ENCODE measurements around the gene CHCHD10. TPM values are rescaled to one million over a fixed set of nuclear protein-coding genes. Genes with fewer than 3 reads are reported as not detected.

Gene CHCHD10
- total and polyA plus RNA-seq, 2 donors: 20.0 to 64.0 TPM

DNA sequence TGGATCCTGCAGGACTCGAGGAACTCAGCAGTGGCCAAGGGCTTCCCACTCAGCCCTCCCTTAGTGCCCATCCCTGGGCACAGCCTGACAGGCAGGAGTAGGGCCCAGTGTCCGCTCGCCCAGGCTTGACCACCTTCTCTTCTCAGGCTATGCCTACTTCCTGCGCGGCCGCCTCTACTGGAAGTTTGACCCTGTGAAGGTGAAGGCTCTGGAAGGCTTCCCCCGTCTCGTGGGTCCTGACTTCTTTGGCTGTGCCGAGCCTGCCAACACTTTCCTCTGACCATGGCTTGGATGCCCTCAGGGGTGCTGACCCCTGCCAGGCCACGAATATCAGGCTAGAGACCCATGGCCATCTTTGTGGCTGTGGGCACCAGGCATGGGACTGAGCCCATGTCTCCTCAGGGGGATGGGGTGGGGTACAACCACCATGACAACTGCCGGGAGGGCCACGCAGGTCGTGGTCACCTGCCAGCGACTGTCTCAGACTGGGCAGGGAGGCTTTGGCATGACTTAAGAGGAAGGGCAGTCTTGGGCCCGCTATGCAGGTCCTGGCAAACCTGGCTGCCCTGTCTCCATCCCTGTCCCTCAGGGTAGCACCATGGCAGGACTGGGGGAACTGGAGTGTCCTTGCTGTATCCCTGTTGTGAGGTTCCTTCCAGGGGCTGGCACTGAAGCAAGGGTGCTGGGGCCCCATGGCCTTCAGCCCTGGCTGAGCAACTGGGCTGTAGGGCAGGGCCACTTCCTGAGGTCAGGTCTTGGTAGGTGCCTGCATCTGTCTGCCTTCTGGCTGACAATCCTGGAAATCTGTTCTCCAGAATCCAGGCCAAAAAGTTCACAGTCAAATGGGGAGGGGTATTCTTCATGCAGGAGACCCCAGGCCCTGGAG is 15.7 kb upstream of the CHCHD10 start:
- Histone ChIP-seq H3K9me3 (ENCODE audit: control insufficient read depth in 2 of 2, insufficient read depth in 1 of 2, low read length in 1 of 2) (no peaks in the 10 kb centered on the region), H3K4me3 (ENCODE audit: low read length in 2 of 2) (no peak overlapping the region), H3K27ac (ENCODE audit: low read depth in 1 of 2, low read length in 1 of 2) (no peak overlapping the region), H3K36me3 (ENCODE audit: control insufficient read depth in 2 of 2, insufficient read depth in 2 of 2, low read length in 1 of 2) (peaks cover 0 to under 1% of the 10 kb centered on the region in 2 donors), H3K27me3 (ENCODE audit: control insufficient read depth in 2 of 2, insufficient read depth in 1 of 2, low read length in 1 of 2) (no peaks in the 10 kb centered on the region), H3K4me1 (ENCODE audit: control insufficient read depth in 2 of 2, insufficient read depth in 2 of 2, low read length in 2 of 2) (peaks cover 36 to 62% of the 10 kb centered on the region in 2 donors)
- DNase-seq (ENCODE audit: low read depth in 6 of 9, low spot score in 9 of 9): no peak
- 88% methylated on average over 15 of the region's 15 CpGs for WGBS

- no peak overlapping the region for H3K27ac ChIP-seq (ENCODE audit: low read depth in 1 of 2, low read length in 1 of 2)
- H3K4me3 ChIP-seq (ENCODE audit: low read length in 2 of 2): no peak overlapping the region
- WGBS: 98% methylated on average over 1 of the region's 1 CpG
- H3K36me3 ChIP-seq (ENCODE audit: control insufficient read depth in 2 of 2, insufficient read depth in 2 of 2, low read length in 1 of 2): no peaks in the 10 kb centered on the region
- no peak for DNase-seq (ENCODE audit: low read depth in 6 of 9, low spot score in 9 of 9)
- no peaks in the 10 kb centered on the region for H3K27me3 ChIP-seq (ENCODE audit: control insufficient read depth in 2 of 2, insufficient read depth in 1 of 2, low read length in 1 of 2)
- H3K4me1 ChIP-seq (ENCODE audit: control insufficient read depth in 2 of 2, insufficient read depth in 2 of 2, low read length in 2 of 2): peaks cover 30 to 63% of the 10 kb centered on the region in 2 donors
- H3K9me3 ChIP-seq (ENCODE audit: control insufficient read depth in 2 of 2, insufficient read depth in 1 of 2, low read length in 1 of 2): no peaks in the 10 kb centered on the region
Observed at GRCh38 chr22:23782703-23783102, 14.9 kb upstream of the CHCHD10 start.

- Histone ChIP-seq H3K9me3 (ENCODE audit: control insufficient read depth in 2 of 2, insufficient read depth in 1 of 2, low read length in 1 of 2) (no peaks in the 10 kb centered on the region), H3K27me3 (ENCODE audit: control insufficient read depth in 2 of 2, insufficient read depth in 1 of 2, low read length in 1 of 2) (no peaks in the 10 kb centered on the region), H3K4me3 (ENCODE audit: low read length in 2 of 2) (no peak overlapping the region), H3K4me1 (ENCODE audit: control insufficient read depth in 2 of 2, insufficient read depth in 2 of 2, low read length in 2 of 2) (peaks cover 29 to 63% of the 10 kb centered on the region in 2 donors), H3K27ac (ENCODE audit: low read depth in 1 of 2, low read length in 1 of 2) (no peak overlapping the region), H3K36me3 (ENCODE audit: control insufficient read depth in 2 of 2, insufficient read depth in 2 of 2, low read length in 1 of 2) (no peaks in the 10 kb centered on the region)
- 87% methylated on average over 16 of the region's 16 CpGs for WGBS
- peak in 1 of 9 donors; percentile 25 for DNase-seq (ENCODE audit: low read depth in 6 of 9, low spot score in 9 of 9)
Observed at GRCh38 chr22:23782252-23782651, 14.5 kb upstream of the CHCHD10 start.

GRCh38 chr22:23781511-23782183 is 13.9 kb upstream of the CHCHD10 start:
- WGBS: 95% methylated on average over 14 of the region's 14 CpGs

DNA sequence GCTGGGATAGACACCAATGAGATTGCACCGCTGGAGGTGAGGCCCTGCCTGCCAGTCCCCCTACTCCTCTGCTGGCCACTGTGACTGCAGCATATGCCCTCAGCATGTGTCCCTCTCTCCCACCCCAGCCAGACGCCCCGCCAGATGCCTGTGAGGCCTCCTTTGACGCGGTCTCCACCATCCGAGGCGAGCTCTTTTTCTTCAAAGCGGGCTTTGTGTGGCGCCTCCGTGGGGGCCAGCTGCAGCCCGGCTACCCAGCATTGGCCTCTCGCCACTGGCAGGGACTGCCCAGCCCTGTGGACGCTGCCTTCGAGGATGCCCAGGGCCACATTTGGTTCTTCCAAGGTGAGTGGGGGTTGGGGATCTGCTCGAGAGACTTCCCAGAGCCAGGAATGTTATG is 13.3 kb upstream of the CHCHD10 start:
- WGBS: 95% methylated on average over 15 of the region's 15 CpGs
- peaks cover 23 to 62% of the 10 kb centered on the region in 2 donors for H3K4me1 ChIP-seq (ENCODE audit: control insufficient read depth in 2 of 2, insufficient read depth in 2 of 2, low read length in 2 of 2)
- H3K36me3 ChIP-seq (ENCODE audit: control insufficient read depth in 2 of 2, insufficient read depth in 2 of 2, low read length in 1 of 2): no peaks in the 10 kb centered on the region
- no peaks in the 10 kb centered on the region for H3K27me3 ChIP-seq (ENCODE audit: control insufficient read depth in 2 of 2, insufficient read depth in 1 of 2, low read length in 1 of 2)
- no peak overlapping the region for H3K4me3 ChIP-seq (ENCODE audit: low read length in 2 of 2)
- no peaks in the 10 kb centered on the region for H3K9me3 ChIP-seq (ENCODE audit: control insufficient read depth in 2 of 2, insufficient read depth in 1 of 2, low read length in 1 of 2)
- no peak overlapping the region for H3K27ac ChIP-seq (ENCODE audit: low read depth in 1 of 2, low read length in 1 of 2)
- no peak for DNase-seq (ENCODE audit: low read depth in 6 of 9, low spot score in 9 of 9)

More at GRCh38 chr22:23781511-23782183, 13.9 kb upstream of the CHCHD10 start:
- Histone ChIP-seq H3K4me3 (ENCODE audit: low read length in 2 of 2) (no peak overlapping the region), H3K4me1 (ENCODE audit: control insufficient read depth in 2 of 2, insufficient read depth in 2 of 2, low read length in 2 of 2) (peaks cover 29 to 62% of the 10 kb centered on the region in 2 donors), H3K36me3 (ENCODE audit: control insufficient read depth in 2 of 2, insufficient read depth in 2 of 2, low read length in 1 of 2) (no peaks in the 10 kb centered on the region), H3K9me3 (ENCODE audit: control insufficient read depth in 2 of 2, insufficient read depth in 1 of 2, low read length in 1 of 2) (no peaks in the 10 kb centered on the region), H3K27ac (ENCODE audit: low read depth in 1 of 2, low read length in 1 of 2) (no peak overlapping the region), H3K27me3 (ENCODE audit: control insufficient read depth in 2 of 2, insufficient read depth in 1 of 2, low read length in 1 of 2) (no peaks in the 10 kb centered on the region)
- no peak for DNase-seq (ENCODE audit: low read depth in 6 of 9, low spot score in 9 of 9)

DNA sequence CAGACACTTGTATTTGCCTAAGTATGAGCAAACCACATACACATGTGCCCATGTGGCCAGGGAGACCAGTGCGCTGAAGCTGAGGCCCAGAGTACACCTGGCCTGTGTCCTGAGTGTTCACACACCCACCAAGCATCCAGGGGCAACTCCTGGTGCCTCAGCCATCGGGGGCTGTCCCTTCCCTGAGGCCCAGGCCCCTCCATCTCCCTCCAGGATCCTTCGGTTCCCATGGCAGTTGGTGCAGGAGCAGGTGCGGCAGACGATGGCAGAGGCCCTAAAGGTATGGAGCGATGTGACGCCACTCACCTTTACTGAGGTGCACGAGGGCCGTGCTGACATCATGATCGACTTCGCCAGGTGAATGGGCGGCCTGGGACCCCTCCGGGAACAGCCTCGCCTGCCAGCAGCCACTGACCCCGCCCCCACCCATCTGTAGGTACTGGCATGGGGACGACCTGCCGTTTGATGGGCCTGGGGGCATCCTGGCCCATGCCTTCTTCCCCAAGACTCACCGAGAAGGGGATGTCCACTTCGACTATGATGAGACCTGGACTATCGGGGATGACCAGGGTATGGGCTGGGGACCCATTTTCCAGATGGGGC is 12.5 kb upstream of the CHCHD10 start:
- 97% methylated on average over 20 of the region's 20 CpGs for WGBS
- Histone ChIP-seq H3K4me3 (ENCODE audit: low read length in 2 of 2) (no peak overlapping the region), H3K36me3 (ENCODE audit: control insufficient read depth in 2 of 2, insufficient read depth in 2 of 2, low read length in 1 of 2) (no peaks in the 10 kb centered on the region), H3K4me1 (ENCODE audit: control insufficient read depth in 2 of 2, insufficient read depth in 2 of 2, low read length in 2 of 2) (peaks cover 16 to 59% of the 10 kb centered on the region in 2 donors), H3K27ac (ENCODE audit: low read depth in 1 of 2, low read length in 1 of 2) (no peak overlapping the region), H3K27me3 (ENCODE audit: control insufficient read depth in 2 of 2, insufficient read depth in 1 of 2, low read length in 1 of 2) (no peaks in the 10 kb centered on the region), H3K9me3 (ENCODE audit: control insufficient read depth in 2 of 2, insufficient read depth in 1 of 2, low read length in 1 of 2) (no peaks in the 10 kb centered on the region)
- no peak for DNase-seq (ENCODE audit: low read depth in 6 of 9, low spot score in 9 of 9)

DNA sequence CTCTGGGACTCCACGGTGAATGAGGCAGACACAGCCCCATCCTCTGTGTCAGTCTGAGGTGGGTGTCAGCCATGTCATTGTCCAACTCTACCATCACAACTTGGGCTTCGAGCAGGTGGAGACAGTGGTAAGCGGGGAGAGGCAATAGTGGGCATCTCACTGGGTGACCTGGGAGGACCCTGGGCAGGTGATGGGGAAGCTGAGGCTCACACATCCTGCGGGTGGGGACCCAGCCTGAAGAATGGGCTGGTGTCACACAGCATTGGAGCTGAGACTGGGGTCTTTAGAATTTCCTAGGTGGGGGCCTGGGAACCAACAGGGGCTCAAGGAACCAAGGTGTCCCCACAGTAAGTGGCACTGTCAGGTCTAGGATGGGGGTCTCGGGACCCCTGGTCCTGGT is 12.0 kb upstream of the CHCHD10 start:
- H3K9me3 ChIP-seq (ENCODE audit: control insufficient read depth in 2 of 2, insufficient read depth in 1 of 2, low read length in 1 of 2): no peaks in the 10 kb centered on the region
- H3K4me1 ChIP-seq (ENCODE audit: control insufficient read depth in 2 of 2, insufficient read depth in 2 of 2, low read length in 2 of 2): peaks cover 16 to 61% of the 10 kb centered on the region in 2 donors
- no peak overlapping the region for H3K4me3 ChIP-seq (ENCODE audit: low read length in 2 of 2)
- H3K27me3 ChIP-seq (ENCODE audit: control insufficient read depth in 2 of 2, insufficient read depth in 1 of 2, low read length in 1 of 2): no peaks in the 10 kb centered on the region
- WGBS: over 99% methylated on average over 5 of the region's 5 CpGs
- DNase-seq (ENCODE audit: low read depth in 6 of 9, low spot score in 9 of 9): no peak
- H3K27ac ChIP-seq (ENCODE audit: low read depth in 1 of 2, low read length in 1 of 2): no peak overlapping the region
- H3K36me3 ChIP-seq (ENCODE audit: control insufficient read depth in 2 of 2, insufficient read depth in 2 of 2, low read length in 1 of 2): no peaks in the 10 kb centered on the region

DNA sequence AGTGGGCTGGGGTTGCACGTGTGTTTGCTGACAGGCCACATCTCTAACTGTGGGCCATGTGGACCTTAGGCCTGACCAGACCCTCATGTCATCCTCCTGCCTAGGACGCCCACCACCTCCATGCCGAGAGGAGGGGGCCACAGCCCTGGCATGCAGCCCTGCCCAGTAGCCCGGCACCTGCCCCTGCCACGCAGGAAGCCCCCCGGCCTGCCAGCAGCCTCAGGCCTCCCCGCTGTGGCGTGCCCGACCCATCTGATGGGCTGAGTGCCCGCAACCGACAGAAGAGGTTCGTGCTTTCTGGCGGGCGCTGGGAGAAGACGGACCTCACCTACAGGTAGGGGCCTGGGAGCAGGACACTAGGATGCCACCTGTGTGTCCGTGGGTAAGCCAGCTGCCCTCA is 11.3 kb upstream of the CHCHD10 start:
- peaks cover 13 to 60% of the 10 kb centered on the region in 2 donors for H3K4me1 ChIP-seq (ENCODE audit: control insufficient read depth in 2 of 2, insufficient read depth in 2 of 2, low read length in 2 of 2)
- no peak for DNase-seq (ENCODE audit: low read depth in 6 of 9, low spot score in 9 of 9)
- WGBS: 98% methylated on average over 16 of the region's 16 CpGs
- H3K9me3 ChIP-seq (ENCODE audit: control insufficient read depth in 2 of 2, insufficient read depth in 1 of 2, low read length in 1 of 2): no peaks in the 10 kb centered on the region
- no peaks in the 10 kb centered on the region for H3K36me3 ChIP-seq (ENCODE audit: control insufficient read depth in 2 of 2, insufficient read depth in 2 of 2, low read length in 1 of 2)
- no peaks in the 10 kb centered on the region for H3K27me3 ChIP-seq (ENCODE audit: control insufficient read depth in 2 of 2, insufficient read depth in 1 of 2, low read length in 1 of 2)
- no peak overlapping the region for H3K4me3 ChIP-seq (ENCODE audit: low read length in 2 of 2)
- H3K27ac ChIP-seq (ENCODE audit: low read depth in 1 of 2, low read length in 1 of 2): no peak overlapping the region

- H3K4me3 ChIP-seq (ENCODE audit: low read length in 2 of 2): no peak overlapping the region
- WGBS: 98% methylated on average over 3 of the region's 3 CpGs
- no peaks in the 10 kb centered on the region for H3K9me3 ChIP-seq (ENCODE audit: control insufficient read depth in 2 of 2, insufficient read depth in 1 of 2, low read length in 1 of 2)
- H3K4me1 ChIP-seq (ENCODE audit: control insufficient read depth in 2 of 2, insufficient read depth in 2 of 2, low read length in 2 of 2): peaks cover 7 to 59% of the 10 kb centered on the region in 2 donors
- no peak for DNase-seq (ENCODE audit: low read depth in 6 of 9, low spot score in 9 of 9)
- no peaks in the 10 kb centered on the region for H3K36me3 ChIP-seq (ENCODE audit: control insufficient read depth in 2 of 2, insufficient read depth in 2 of 2, low read length in 1 of 2)
- H3K27ac ChIP-seq (ENCODE audit: low read depth in 1 of 2, low read length in 1 of 2): no peak overlapping the region
- H3K27me3 ChIP-seq (ENCODE audit: control insufficient read depth in 2 of 2, insufficient read depth in 1 of 2, low read length in 1 of 2): peaks cover 0 to 2% of the 10 kb centered on the region in 2 donors
Observed at GRCh38 chr22:23778577-23778900, 10.8 kb upstream of the CHCHD10 start.

Data from thymus (tissue), 11 donors.